IMR-90 (cell line): ENCODE data around the gene AK1. TPM values are rescaled to one million over a fixed set of nuclear protein-coding genes. Genes with fewer than 3 reads are reported as not detected.

Source experiments
- ATAC-seq: fragments of 200-7000 bp; cut with Tn5 transposase; 2 replicates; pipeline ENCODE4 v1.9.1; 2020; ENCODE audit warnings: low read depth, mild to moderate bottlenecking, moderate library complexity
- BruUV-seq: library from RNA; stranded (reverse); fragments of 400-500 nt; replicated peaks from 2 replicates; lab custom pipeline; 2021; lab: Mats Ljungman, UMichigan
- CTCF ChIA-PET: fragments of 300-600 bp; formaldehyde crosslinking; extraction: SDS; loops from one replicate; lab custom pipeline; 2021; ENCODE audit warnings: antibody characterized with exemption; lab: Yijun Ruan, JAX
- POLR2A ChIA-PET: fragments of 300-600 bp; sonication (Branson Sonifier 250); formaldehyde crosslinking; loops from one replicate; lab custom pipeline; 2022; ENCODE audit warnings: antibody characterized with exemption; ENCODE audit not compliant: unreplicated experiment; lab: Charles Lee
- DNase-seq: peaks from one replicate; pipeline ENCODE4 v3.0.0; 2013
- H2AFZ ChIP-seq: replicated peaks from 2 replicates; pipeline ENCODE3; 2013; ENCODE audit warnings: low read length, mild to moderate bottlenecking; ENCODE audit not compliant: poor library complexity
- H2AK5ac ChIP-seq: 2 replicates; pipeline ENCODE4 v1.6.1; 2013; ENCODE audit warnings: low read depth, low read length, inconsistent platforms
- H2AK9ac ChIP-seq: replicated peaks from 2 replicates; pipeline ENCODE3; 2013; ENCODE audit warnings: mild to moderate bottlenecking, low read depth, low read length, moderate library complexity; ENCODE audit not compliant: poor library complexity
- H2BK120ac ChIP-seq: 2 replicates; pipeline ENCODE4 v1.6.1; 2013; ENCODE audit warnings: low read depth, low read length, inconsistent platforms
- H2BK15ac ChIP-seq: 3 replicates; pipeline ENCODE4 v1.6.1; 2013; ENCODE audit warnings: low read depth, low read length, inconsistent platforms
- H2BK20ac ChIP-seq: 2 replicates; pipeline ENCODE4 v1.6.1; 2013; ENCODE audit warnings: low read depth, mild to moderate bottlenecking, inconsistent platforms, low read length, moderate library complexity
- H2BK5ac ChIP-seq: 2 replicates; pipeline ENCODE4 v1.6.1; 2013; ENCODE audit warnings: mild to moderate bottlenecking, low read depth, low read length, inconsistent platforms; ENCODE audit not compliant: poor library complexity, severe bottlenecking
- H3K14ac ChIP-seq: replicated peaks from 2 replicates; pipeline ENCODE4 v1.6.1; 2013; ENCODE audit warnings: low read depth, low read length, inconsistent platforms
- H3K18ac ChIP-seq: 2 replicates; pipeline ENCODE4 v1.6.1; 2013; ENCODE audit warnings: low read depth, low read length, control low read depth
- H3K23ac ChIP-seq: 2 replicates; pipeline ENCODE4 v1.6.1; 2013; ENCODE audit warnings: low read depth, low read length, inconsistent platforms
- H3K27ac ChIP-seq: 2 replicates; pipeline ENCODE4 v1.5.1; 2013; ENCODE audit warnings: mild to moderate bottlenecking, control low read depth, low read length; ENCODE audit not compliant: insufficient read depth
- H3K27me3 ChIP-seq: 2 replicates; pipeline ENCODE4 v1.6.1; 2013; ENCODE audit warnings: low read length; ENCODE audit not compliant: control insufficient read depth, insufficient read depth
- H3K36me3 ChIP-seq: 2 replicates; pipeline ENCODE4 v1.6.1; 2013; ENCODE audit warnings: low read length, mixed read lengths; ENCODE audit not compliant: control insufficient read depth, insufficient read depth
- H3K4ac ChIP-seq: 2 replicates; pipeline ENCODE4 v1.6.1; 2013; ENCODE audit warnings: low read depth, low read length, inconsistent platforms
- H3K4me1 ChIP-seq: 2 replicates; pipeline ENCODE4 v1.6.1; 2013; ENCODE audit warnings: low read length, mixed read lengths; ENCODE audit not compliant: control insufficient read depth, insufficient read depth
- H3K4me2 ChIP-seq: 2 replicates; pipeline ENCODE4 v1.6.1; 2013; ENCODE audit warnings: low read depth, mild to moderate bottlenecking, control low read depth, low read length, moderate library complexity
- H3K4me3 ChIP-seq: 2 replicates; pipeline ENCODE4 v1.5.1; 2013; ENCODE audit warnings: low read depth, mild to moderate bottlenecking, control low read depth, low read length, moderate library complexity; ENCODE audit not compliant: insufficient read depth
- H3K56ac ChIP-seq: 2 replicates; pipeline ENCODE4 v1.6.1; 2013; ENCODE audit warnings: low read length, inconsistent platforms; ENCODE audit not compliant: insufficient read depth; ENCODE audit errors: extremely low read depth
- H3K79me1 ChIP-seq, 2 experiments: 2 replicates each; pipeline ENCODE4 v1.6.1; 2013; ENCODE audit warnings: low read length in 2 of 2, inconsistent platforms in 1 of 2, low read depth in 1 of 2
- H3K9ac ChIP-seq: 2 replicates; pipeline ENCODE4 v1.6.1; 2013; ENCODE audit warnings: low read depth, low read length, control low read depth
- H3K9me1 ChIP-seq: 2 replicates; pipeline ENCODE4 v1.6.1; 2013; ENCODE audit warnings: low read length, inconsistent platforms; ENCODE audit not compliant: insufficient read depth
- H3K9me3 ChIP-seq: 2 replicates; pipeline ENCODE4 v1.6.1; 2013; ENCODE audit warnings: low read length; ENCODE audit not compliant: control insufficient read depth, insufficient read depth
- H4K20me1 ChIP-seq: 2 replicates; pipeline ENCODE4 v1.6.1; 2013; ENCODE audit warnings: low read length, inconsistent platforms; ENCODE audit not compliant: insufficient read depth
- H4K5ac ChIP-seq: 2 replicates; pipeline ENCODE4 v1.6.1; 2013; ENCODE audit warnings: mild to moderate bottlenecking, low read depth, low read length, control low read depth
- H4K8ac ChIP-seq, 2 experiments: 2 replicates each; pipeline ENCODE4 v1.6.1; 2013; ENCODE audit warnings: low read depth in 2 of 2, low read length in 2 of 2, control low read depth in 1 of 2, inconsistent platforms in 1 of 2
- H4K91ac ChIP-seq: 2 replicates; pipeline ENCODE4 v1.6.1; 2013; ENCODE audit warnings: low read depth, low read length, inconsistent platforms; ENCODE audit not compliant: insufficient read depth
- CEBPB ChIP-seq: IDR thresholded peaks from 2 replicates; pipeline ENCODE4 v1.6.1; 2012; ENCODE audit warnings: low read depth, low read length, improper control_type of control experiment
- POLR2A ChIP-seq: IDR thresholded peaks from 2 replicates; pipeline ENCODE4 v1.6.1; 2012; ENCODE audit warnings: mild to moderate bottlenecking, low read depth, low read length
- WGBS, 2 experiments: methylation state at CpG; one replicate each; pipeline versions ENCODE4 v1.1.5 to v1.1.7; 2013; ENCODE audit warnings: missing lambda C conversion rate in 2 of 2; ENCODE audit not compliant: insufficient read length in 1 of 2; ENCODE audit errors: extremely low coverage in 2 of 2; 5-methylcytosine and 5-hydroxymethylcytosine counted together
- dilution Hi-C: fragments of 300-500 bp; cut with HindIII; formaldehyde crosslinking; loops from one replicate; pipeline ENCODE4 v1.14.3; 2018; ENCODE audit warnings: low sequenced_read_pairs; ENCODE audit not compliant: unreplicated experiment
- in situ Hi-C: fragments of 300-500 bp; cut with MboI; formaldehyde crosslinking; loops from 3 replicates; pipeline ENCODE4 v1.14.3; 2019; ENCODE audit warnings: low sequenced_read_pairs, inconsistent platforms, mixed read lengths
- intact Hi-C: fragments of 100-400 bp; cut with micrococcal nuclease; formaldehyde crosslinking; loops from 2 replicates; pipeline ENCODE4 v1.10.0; 2022
- polyA plus RNA-seq, 3 experiments: library from polyadenylated mRNA; depleted of rRNA; stranded (reverse); fragments of >200 nt; gene quantifications; 2 replicates each; pipeline ENCODE4 v1.2.3, GENCODE V29; 2012; ENCODE audit warnings: low replicate concordance in 1 of 3
- total RNA-seq: library from RNA; depleted of rRNA; stranded (reverse); fragments of >200 nt; gene quantifications from 2 replicates; pipeline ENCODE4 v1.2.3, GENCODE V29; 2012

The AK1 gene
- total and polyA plus RNA-seq, 2 of the 4 experiments (the other 2 are of a cell fraction) = 44.8 to 119 TPM

DNA sequence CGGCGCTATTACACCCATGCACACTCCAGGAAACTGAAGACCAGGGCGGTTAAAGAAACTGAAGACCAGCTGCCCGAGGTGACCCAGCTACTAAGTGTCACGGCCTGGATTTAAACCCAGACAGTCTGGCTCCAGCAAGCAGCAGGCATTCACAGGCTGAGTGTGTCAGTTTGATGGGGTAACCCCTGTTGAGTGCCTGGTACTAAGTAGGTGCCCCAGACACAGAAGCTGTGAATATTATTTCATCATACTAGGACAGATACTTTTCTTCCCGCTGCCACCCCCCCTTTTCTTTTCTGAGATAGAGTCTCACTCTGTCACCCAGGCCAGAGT is 30.3 kb downstream of the AK1 start:
- Histone ChIP-seq H2AFZ (no peak overlapping the region), H3K14ac (no peak overlapping the region), H2BK15ac (no peak overlapping the region), H3K9me1 (peaks cover 11% of the 10 kb centered on the region; the same call in 1 of the 2 replicates), H4K8ac (no peak overlapping the region), H2BK5ac (peak overlapping the region; percentile 40), H4K5ac (peak overlapping the region; percentile 46; the same call in 1 of the 2 replicates), H3K4me1 (peaks cover 18% of the 10 kb centered on the region), H3K9ac (no peak overlapping the region), H2AK9ac (no peak overlapping the region), H2BK20ac (no peak overlapping the region), H4K20me1 (0 out of 2 replicates have a peak, but pooled peaks cover 3% of the 10 kb centered on the region), H3K36me3 (peaks cover 24% of the 10 kb centered on the region), H3K23ac (peak overlapping the region; percentile 38; the same call in 1 of the 2 replicates), H2BK120ac (no peak overlapping the region), H2AK5ac (0 out of 2 replicates have a peak overlapping the region, but pooled peaks have one; percentile 29), H3K4me3 (no peak overlapping the region), H3K27me3 (no peaks in the 10 kb centered on the region), H3K4ac (peak overlapping the region; percentile 26), H3K27ac (0 out of 2 replicates have a peak overlapping the region, but pooled peaks have one; percentile 7), H3K9me3 (peaks cover 10% of the 10 kb centered on the region), H3K79me1 (peaks cover 36 to 74% of the 10 kb centered on the region in 2 experiments), H4K91ac (0 out of 2 replicates have a peak overlapping the region, but pooled peaks have one; percentile 1), H3K56ac (no peak overlapping the region), H3K18ac (no peak overlapping the region; the same call in 1 of the 2 replicates), H3K4me2 (no peak overlapping the region; the same call in 1 of the 2 replicates)
- no TSS peak for BruUV-seq
- dilution Hi-C loops = no loop called here
- intact Hi-C loops = no loop called here
- no CpG with 5 or more reads among the region's 6 CpGs for WGBS, 2 experiments
- ChIA-PET POLR2A (no interaction called here), CTCF (interaction anchor here (0.8 kb wide), 1 partner anchor 23 kb away, joined by 4 read pairs; no protein-coding TSS in a partner anchor)
- ATAC-seq = peak; percentile 34; the same call in 1 of the 2 replicates
- no peak for DNase-seq
- in situ Hi-C loops = no loop called here
- TF ChIP-seq CEBPB = peak; percentile 43; the same call in 1 of the 2 replicates
- no peak for TF ChIP-seq POLR2A
